Measurements from ENCODE around the gene ATP6V1C2.

The ATP6V1C2 gene

DNA sequence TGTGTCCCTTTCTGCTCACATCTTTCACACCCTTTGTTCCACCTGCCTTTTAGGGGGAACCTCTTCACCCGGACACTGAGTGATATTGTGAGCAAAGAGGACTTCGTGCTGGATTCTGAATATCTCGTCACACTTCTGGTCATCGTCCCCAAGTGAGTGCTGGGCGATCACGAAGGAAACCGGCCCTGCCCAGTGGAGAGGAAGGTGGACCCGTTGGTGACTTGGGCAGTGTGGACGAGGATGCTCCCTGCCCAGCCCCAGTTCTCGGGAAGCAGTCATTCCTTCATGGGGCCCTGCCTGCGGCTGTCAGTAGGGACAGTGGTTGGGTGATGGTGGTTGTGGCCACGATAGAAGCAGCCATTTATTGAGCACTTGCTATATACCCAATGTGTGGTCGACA, 50.4 kb downstream of the ATP6V1C2 start:
- in situ Hi-C loops (cut with MboI; ENCODE audit: low pct_unique_long_range_greater_than_20kb, low sequenced_read_pairs, unreplicated experiment), result no loop called here
- DNase-seq (ENCODE audit: low spot score), result no peak
- TF ChIP-seq, protein P1, sequence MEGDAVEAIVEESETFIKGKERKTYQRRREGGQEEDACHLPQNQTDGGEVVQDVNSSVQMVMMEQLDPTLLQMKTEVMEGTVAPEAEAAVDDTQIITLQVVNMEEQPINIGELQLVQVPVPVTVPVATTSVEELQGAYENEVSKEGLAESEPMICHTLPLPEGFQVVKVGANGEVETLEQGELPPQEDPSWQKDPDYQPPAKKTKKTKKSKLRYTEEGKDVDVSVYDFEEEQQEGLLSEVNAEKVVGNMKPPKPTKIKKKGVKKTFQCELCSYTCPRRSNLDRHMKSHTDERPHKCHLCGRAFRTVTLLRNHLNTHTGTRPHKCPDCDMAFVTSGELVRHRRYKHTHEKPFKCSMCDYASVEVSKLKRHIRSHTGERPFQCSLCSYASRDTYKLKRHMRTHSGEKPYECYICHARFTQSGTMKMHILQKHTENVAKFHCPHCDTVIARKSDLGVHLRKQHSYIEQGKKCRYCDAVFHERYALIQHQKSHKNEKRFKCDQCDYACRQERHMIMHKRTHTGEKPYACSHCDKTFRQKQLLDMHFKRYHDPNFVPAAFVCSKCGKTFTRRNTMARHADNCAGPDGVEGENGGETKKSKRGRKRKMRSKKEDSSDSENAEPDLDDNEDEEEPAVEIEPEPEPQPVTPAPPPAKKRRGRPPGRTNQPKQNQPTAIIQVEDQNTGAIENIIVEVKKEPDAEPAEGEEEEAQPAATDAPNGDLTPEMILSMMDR (IDR thresholded peaks at IDR 0.05; ENCODE audit: extremely low read depth, insufficient read depth, missing control alignments), result no peak

DNA sequence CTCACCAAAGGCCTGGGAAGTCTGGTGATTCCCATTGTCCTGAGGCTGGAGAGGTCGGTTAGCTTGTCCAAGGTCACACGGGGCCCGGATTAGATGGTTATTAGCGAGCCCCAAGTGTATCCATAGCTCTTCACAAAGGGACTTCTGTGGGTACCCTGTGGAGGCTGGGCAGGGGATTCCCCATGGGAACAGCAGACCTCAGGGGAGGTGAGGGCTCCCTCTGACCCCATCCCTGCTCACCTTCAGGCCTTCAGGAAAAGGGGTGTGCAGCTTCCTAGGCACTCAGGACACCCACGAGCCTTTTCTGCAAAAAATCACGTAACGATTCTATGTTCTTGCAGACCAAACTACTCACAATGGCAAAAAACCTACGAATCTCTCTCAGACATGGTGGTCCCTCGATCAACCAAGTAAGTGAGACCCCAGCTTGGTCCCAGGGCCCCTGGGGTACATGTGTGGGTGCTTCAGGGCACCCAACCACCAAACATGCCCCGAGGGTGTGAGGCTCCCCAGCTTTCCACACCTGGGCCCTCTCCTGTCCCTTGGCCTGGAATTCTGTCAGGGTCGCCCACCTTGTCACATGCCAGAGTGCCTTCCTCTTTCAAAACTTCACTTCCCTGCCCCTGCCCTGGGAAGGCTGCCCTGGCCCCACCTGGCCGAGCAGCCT, 50.9 kb downstream of the ATP6V1C2 start:
- TF ChIP-seq, protein P1 (IDR thresholded peaks at IDR 0.05; ENCODE audit: extremely low read depth, insufficient read depth, missing control alignments), result no peak
- DNase-seq (ENCODE audit: low spot score), result no peak
- in situ Hi-C loops (cut with MboI; ENCODE audit: low pct_unique_long_range_greater_than_20kb, low sequenced_read_pairs, unreplicated experiment), result no loop called here

DNA sequence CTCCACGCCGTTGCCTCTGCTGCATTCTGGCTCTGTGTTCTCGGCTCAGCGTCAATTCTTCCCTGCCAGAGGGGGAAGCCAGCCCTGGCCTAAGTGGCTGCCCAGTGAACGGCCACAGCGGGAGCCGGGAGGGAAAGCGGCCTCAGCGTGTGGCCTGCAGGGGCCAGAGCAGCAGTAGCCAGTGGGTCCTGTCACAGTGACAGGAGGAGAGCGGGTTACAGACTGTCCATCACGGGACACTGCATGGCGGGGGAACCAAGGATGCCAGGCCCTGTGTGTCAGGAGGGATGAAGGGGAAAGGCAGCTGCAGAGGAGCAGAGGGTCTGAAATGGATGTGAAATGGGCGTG, 51.4 kb downstream of the ATP6V1C2 start:
- in situ Hi-C loops (cut with MboI; ENCODE audit: low pct_unique_long_range_greater_than_20kb, low sequenced_read_pairs, unreplicated experiment), result no loop called here
- DNase-seq (ENCODE audit: low spot score), result no peak

DNA sequence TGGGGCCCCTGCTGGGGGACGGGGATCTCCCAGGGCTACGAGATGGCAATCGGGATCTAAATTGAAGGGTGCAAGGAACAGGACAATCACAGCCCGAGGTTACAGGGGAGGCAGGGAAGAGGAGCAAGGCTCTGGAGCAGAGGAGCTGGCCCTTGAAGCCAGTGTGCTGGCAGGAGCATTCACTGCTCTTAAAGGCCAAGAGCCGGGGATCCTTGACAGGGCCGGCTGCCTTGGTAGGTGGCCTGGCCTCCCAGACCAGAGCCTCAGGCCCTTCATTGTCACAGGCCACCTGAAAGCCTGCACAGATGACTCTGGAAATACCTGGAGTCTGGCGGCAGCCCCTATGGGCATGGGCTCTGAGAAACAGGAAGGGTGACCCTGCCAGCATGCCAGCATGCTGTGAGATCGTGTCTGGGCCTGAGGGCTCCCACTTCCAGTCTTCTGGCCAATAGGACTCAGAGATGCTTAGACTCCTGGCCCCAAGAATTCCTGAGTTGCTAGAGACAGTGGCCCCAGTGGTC, 52.5 kb downstream of the ATP6V1C2 start:
- in situ Hi-C loops (cut with MboI; ENCODE audit: low pct_unique_long_range_greater_than_20kb, low sequenced_read_pairs, unreplicated experiment), result no loop called here
- DNase-seq (ENCODE audit: low spot score), result no peak
- TF ChIP-seq, protein P1 (IDR thresholded peaks at IDR 0.05; ENCODE audit: extremely low read depth, insufficient read depth, missing control alignments), result no peak

More for the DNA sequence above, 51.4 kb downstream of the ATP6V1C2 start:
- TF ChIP-seq, protein P1 (IDR thresholded peaks at IDR 0.05; ENCODE audit: extremely low read depth, insufficient read depth, missing control alignments), result no peak

DNA sequence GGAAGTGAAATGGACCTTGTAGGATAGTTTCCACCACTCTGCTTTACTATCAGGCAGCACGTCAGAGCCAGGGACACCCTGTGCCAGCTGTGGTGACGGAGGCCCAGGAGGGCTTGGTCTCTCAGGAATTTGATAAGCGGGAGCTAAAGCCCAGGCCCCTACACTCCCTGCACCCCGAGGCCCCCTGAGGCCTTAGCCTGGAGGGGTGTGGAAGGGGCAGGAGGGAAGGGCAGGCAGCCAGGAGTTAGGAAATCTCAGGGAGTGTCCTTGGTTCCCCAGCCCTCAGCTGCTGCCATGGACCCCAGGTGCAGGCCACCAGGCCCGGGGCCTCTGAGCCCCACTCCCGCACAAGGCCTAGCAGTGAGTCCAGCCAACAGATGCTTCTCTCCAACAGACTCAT, 53.0 kb downstream of the ATP6V1C2 start:
- in situ Hi-C loops (cut with MboI; ENCODE audit: low pct_unique_long_range_greater_than_20kb, low sequenced_read_pairs, unreplicated experiment), result no loop called here
- TF ChIP-seq, protein P1 (IDR thresholded peaks at IDR 0.05; ENCODE audit: extremely low read depth, insufficient read depth, missing control alignments), result no peak
- no peak for DNase-seq (ENCODE audit: low spot score)

DNA sequence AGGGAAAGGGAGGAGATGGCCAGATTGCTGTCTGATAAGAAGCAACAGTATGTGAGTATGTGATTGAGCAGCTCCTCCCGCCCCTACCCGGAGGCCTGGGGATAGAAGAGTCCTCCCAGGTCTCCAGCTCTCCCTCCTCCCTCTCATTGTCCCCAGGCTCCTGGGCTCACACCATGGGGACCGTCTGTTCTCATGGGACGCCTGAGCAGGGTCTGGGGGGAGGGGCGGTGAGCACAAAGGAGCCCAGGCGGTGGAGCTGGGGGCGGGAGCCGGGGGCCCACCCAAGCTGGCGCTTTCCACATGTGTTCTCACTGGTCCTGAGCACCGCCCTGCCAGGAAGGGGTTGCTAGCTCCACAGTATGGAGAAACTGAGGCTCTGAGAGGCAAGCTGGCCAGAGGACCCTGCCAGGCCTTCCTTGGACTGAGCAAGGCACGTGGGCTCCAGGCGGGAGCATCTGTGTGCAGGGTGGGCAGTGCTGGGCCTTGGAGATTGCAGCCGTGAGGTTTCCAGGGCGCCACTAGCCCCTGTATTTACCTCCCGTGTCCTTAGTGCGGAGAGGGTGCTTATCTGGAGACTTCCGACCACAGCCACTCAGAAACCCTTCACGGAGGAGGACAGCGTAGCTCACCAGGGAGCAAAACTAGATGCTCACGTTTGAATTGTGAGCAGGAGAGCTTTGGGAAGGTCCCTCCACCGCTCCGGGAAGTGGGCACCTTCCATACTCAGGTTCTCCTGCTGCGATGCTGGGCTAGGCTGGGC, 53.8 kb downstream of the ATP6V1C2 start:
- TF ChIP-seq, protein P1 (IDR thresholded peaks at IDR 0.05; ENCODE audit: extremely low read depth, insufficient read depth, missing control alignments), result no peak
- no peak for DNase-seq (ENCODE audit: low spot score)
- in situ Hi-C loops (cut with MboI; ENCODE audit: low pct_unique_long_range_greater_than_20kb, low sequenced_read_pairs, unreplicated experiment), result no loop called here
